22Rv1 (cell line): ENCODE results near the gene PIAS2.

ENCODE experiments used
- H3K27ac ChIP-seq: fragments of 450-650 bp; 2 replicates; pipeline ENCODE4 v1.5.1; 2017
- CTCF ChIP-seq: fragments of 450-650 bp; IDR thresholded peaks from 2 replicates; pipeline ENCODE4 v1.5.1; 2017; ENCODE audit warnings: mild to moderate bottlenecking
- ZFX ChIP-seq: fragments of 450-650 bp; IDR thresholded peaks from 2 replicates; pipeline ENCODE4 v1.6.1; 2017; ENCODE audit warnings: antibody characterized with exemption, borderline replicate concordance

PIAS2 gene

GRCh38 chr18:46916551-46917107 lies 678 bp downstream of the PIAS2 start:
- peak overlapping the region; percentile 73 for H3K27ac ChIP-seq
- TF ChIP-seq CTCF (no peak), ZFX (no peak)

GRCh38 chr18:46915800-46916550 lies 1.3 kb downstream of the PIAS2 start:
- H3K27ac ChIP-seq: 0 out of 2 replicates have a peak overlapping the region, but pooled peaks have one; percentile 73
- TF ChIP-seq CTCF (no peak), ZFX (no peak)

- no peak overlapping the region for H3K27ac ChIP-seq
- TF ChIP-seq CTCF (no peak), ZFX (no peak)
Measured at GRCh38 chr18:46910856-46911255, 6.5 kb downstream of the PIAS2 start.

- H3K27ac ChIP-seq: no peak overlapping the region
- TF ChIP-seq ZFX (no peak), CTCF (no peak)
Measured at GRCh38 chr18:46909497-46909896, 7.8 kb downstream of the PIAS2 start.

GRCh38 chr18:46903406-46903805 lies 13.9 kb downstream of the PIAS2 start:
- no peak overlapping the region for H3K27ac ChIP-seq
- TF ChIP-seq CTCF (no peak), ZFX (no peak)

- H3K27ac ChIP-seq: no peak overlapping the region
- TF ChIP-seq ZFX: no peak
- TF ChIP-seq CTCF: no peak
Measured at GRCh38 chr18:46899274-46899948, 17.9 kb downstream of the PIAS2 start.

GRCh38 chr18:46894124-46894523 lies 23.2 kb downstream of the PIAS2 start:
- no peak for TF ChIP-seq CTCF
- TF ChIP-seq ZFX: no peak
- H3K27ac ChIP-seq: no peak overlapping the region
